H1 (cell line): ENCODE data around the gene IFIT1. TPM values are rescaled to one million over a fixed set of nuclear protein-coding genes. Genes with fewer than 3 reads are reported as not detected.

Experiments used
- PHF8 ChIP-seq: fragments of 200-600 bp; sonication (generic); conservative IDR thresholded peaks from 2 replicates; pipeline ENCODE4 v1.7.1; 2012; ENCODE audit warnings: low read depth, mild to moderate bottlenecking, inconsistent platforms, low read length, moderate library complexity
- SP1 ChIP-seq: IDR thresholded peaks from 2 replicates; pipeline ENCODE4 v1.6.1; 2011; ENCODE audit warnings: low read depth, low read length
- polyA plus RNA-seq, 7 experiments: library from polyadenylated mRNA; depleted of rRNA in 3 of 7; stranded (reverse) in 5 of 7; unstranded in 2 of 7; fragments of >200 nt in 5 of 7; fragments of 200-250 nt in 2 of 7; gene quantifications; 1 replicate in 5 of 7; 2 replicates in 1 of 7; 4 replicates in 1 of 7; pipeline versions ENCODE4 v1.2.1 to v1.2.3, GENCODE V29; 2011 to 2013; ENCODE audit warnings: missing spikeins in 2 of 7, mixed read lengths in 2 of 7
- total RNA-seq: library from RNA; stranded (reverse); fragmentation: NEBNext Ultra II Directional; extraction: Animal tissue kit (Norgen Biotek cat#: 25700); gene quantifications from 2 replicates; pipeline ENCODE4 v1.2.1, GENCODE V29; 2021
- TF ChIP-seq, protein P1 (sequence below): IDR thresholded peaks from 2 replicates; pipeline ENCODE4 v1.6.1; 2012; ENCODE audit warnings: inconsistent platforms

IFIT1 gene
- total and polyA plus RNA-seq, 2 of the 8 experiments (the other 6 are each of a cell fraction or from before 2014, with no cell fraction given), result 0.94 to 1.5 TPM

DNA sequence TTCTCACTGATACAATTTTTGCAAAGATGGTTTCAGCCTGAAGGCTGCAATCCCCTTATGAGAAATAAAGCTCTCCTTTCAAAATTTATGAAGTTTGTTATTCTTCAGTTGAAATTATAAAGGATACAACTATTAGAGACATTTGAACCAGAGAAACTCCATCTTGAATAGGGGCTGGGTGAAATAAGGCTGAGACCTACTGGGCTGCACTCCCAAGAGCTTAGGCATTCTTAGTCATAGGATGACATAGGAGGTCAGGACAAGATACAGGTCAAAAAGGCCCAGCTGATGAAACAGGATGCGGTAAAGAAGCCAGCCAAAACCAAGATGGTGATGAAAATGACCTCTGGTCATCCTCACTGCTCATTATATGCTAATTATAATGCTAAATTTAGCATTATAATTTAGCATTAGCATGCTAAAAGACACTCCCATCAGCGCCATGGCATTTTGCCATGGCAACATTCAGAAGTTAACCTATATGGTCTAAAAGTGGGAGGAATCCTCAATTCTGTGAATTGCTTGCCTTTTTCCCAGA is 37.0 kb upstream of the IFIT1 start (continued):
- TF ChIP-seq SP1 (no peak), PHF8 (no peak)
- TF ChIP-seq, protein P1, sequence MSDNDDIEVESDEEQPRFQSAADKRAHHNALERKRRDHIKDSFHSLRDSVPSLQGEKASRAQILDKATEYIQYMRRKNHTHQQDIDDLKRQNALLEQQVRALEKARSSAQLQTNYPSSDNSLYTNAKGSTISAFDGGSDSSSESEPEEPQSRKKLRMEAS, result no peak
